Peyer's patch (tissue), 4 donors: ENCODE results near the gene TBL1XR1. TPM values are rescaled to one million over a fixed set of nuclear protein-coding genes. Genes with fewer than 3 reads are reported as not detected.

Source experiments
- DNase-seq, 3 donors: peaks; one replicate each; pipeline ENCODE4 v3.0.0-alpha.2; 2017 to 2019
- H3K27ac ChIP-seq, 4 donors: fragments of 200-600 bp; sonication (generic); one replicate each; pipeline ENCODE4 v1.5.1; 2016 to 2019
- H3K27me3 ChIP-seq, 2 donors: fragments of 200-600 bp; sonication (generic); one replicate each; pipeline ENCODE4 v1.5.1; 2019
- H3K36me3 ChIP-seq, 3 donors: fragments of 200-600 bp; sonication (generic); one replicate each; pipeline ENCODE4 v1.5.1; 2016 to 2019
- H3K4me1 ChIP-seq, 4 donors: fragments of 200-600 bp; sonication (generic); one replicate each; pipeline ENCODE4 v1.5.1; 2016 to 2019
- H3K4me3 ChIP-seq, 4 donors: fragments of 200-600 bp; sonication (generic); 1 replicate in 3 of 4; 2 replicates in 1 of 4; pipeline ENCODE4 v1.5.1; 2016 to 2019; ENCODE audit warnings: mild to moderate bottlenecking in 1 of 4
- H3K9me3 ChIP-seq, 4 donors: fragments of 200-600 bp; sonication (generic); one replicate each; pipeline ENCODE4 v1.5.1; 2016 to 2019; ENCODE audit warnings: mild to moderate bottlenecking in 1 of 4
- POLR2A ChIP-seq, 2 donors: fragments of 450-650 bp; IDR thresholded peaks; one replicate each; pipeline ENCODE4 v1.5.1; 2017; ENCODE audit warnings: antibody characterized with exemption in 2 of 2, mild to moderate bottlenecking in 2 of 2, moderate library complexity in 2 of 2
- total RNA-seq, 4 donors: library from RNA; depleted of rRNA; stranded (reverse); fragments of >200 nt; gene quantifications; one replicate each; pipeline ENCODE4 v1.1.0, GENCODE V29; 2016
- TF ChIP-seq, protein P1 (sequence below), 6 experiments: fragments of 450-650 bp in 4 of 6; fragments of 200-600 bp in 2 of 6; sonication (generic) in 1 of 6; IDR thresholded peaks; one replicate each; pipeline ENCODE4 v1.5.1; 2017 to 2019; ENCODE audit warnings: antibody characterized with exemption in 6 of 6, mild to moderate bottlenecking in 3 of 6, moderate library complexity in 1 of 6

Gene TBL1XR1
- total RNA-seq, 4 donors from 2014 or later, result 40.7 to 81.7 (median 69.4) TPM

DNA sequence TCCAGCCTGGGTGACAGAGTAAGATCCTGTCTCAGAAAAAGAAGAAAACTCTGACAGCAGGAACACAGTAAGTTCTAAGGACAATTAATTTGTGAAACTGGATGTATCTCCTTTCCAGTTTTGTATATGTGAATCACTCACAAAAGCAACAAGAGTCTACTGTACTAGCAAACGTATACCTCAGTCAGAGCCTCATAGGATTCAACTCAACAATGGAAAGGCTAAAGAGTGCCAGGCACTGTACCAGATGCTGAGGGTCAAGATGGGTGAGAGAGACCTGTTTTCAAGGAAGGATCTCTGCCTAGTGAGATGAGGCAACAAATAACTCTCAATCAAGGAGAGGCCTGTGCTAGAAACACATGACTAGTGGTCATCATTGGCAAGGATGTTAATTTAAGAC lies 14.9 kb downstream of the TBL1XR1 start:
- H3K36me3 ChIP-seq, result no peaks in the 10 kb centered on the region
- H3K9me3 ChIP-seq, result no peaks in the 10 kb centered on the region
- peaks cover 0 to 28% (median 6%) of the 10 kb centered on the region in 4 donors for H3K4me1 ChIP-seq
- no peak overlapping the region for H3K4me3 ChIP-seq
- TF ChIP-seq, protein P1, sequence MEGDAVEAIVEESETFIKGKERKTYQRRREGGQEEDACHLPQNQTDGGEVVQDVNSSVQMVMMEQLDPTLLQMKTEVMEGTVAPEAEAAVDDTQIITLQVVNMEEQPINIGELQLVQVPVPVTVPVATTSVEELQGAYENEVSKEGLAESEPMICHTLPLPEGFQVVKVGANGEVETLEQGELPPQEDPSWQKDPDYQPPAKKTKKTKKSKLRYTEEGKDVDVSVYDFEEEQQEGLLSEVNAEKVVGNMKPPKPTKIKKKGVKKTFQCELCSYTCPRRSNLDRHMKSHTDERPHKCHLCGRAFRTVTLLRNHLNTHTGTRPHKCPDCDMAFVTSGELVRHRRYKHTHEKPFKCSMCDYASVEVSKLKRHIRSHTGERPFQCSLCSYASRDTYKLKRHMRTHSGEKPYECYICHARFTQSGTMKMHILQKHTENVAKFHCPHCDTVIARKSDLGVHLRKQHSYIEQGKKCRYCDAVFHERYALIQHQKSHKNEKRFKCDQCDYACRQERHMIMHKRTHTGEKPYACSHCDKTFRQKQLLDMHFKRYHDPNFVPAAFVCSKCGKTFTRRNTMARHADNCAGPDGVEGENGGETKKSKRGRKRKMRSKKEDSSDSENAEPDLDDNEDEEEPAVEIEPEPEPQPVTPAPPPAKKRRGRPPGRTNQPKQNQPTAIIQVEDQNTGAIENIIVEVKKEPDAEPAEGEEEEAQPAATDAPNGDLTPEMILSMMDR (IDR thresholded peaks at IDR 0.05), result no peak
- TF ChIP-seq POLR2A (IDR thresholded peaks at IDR 0.05), result no peak
- H3K27me3 ChIP-seq, result no peaks in the 10 kb centered on the region
- H3K27ac ChIP-seq, result no peak overlapping the region
- DNase-seq, result no peak

DNA sequence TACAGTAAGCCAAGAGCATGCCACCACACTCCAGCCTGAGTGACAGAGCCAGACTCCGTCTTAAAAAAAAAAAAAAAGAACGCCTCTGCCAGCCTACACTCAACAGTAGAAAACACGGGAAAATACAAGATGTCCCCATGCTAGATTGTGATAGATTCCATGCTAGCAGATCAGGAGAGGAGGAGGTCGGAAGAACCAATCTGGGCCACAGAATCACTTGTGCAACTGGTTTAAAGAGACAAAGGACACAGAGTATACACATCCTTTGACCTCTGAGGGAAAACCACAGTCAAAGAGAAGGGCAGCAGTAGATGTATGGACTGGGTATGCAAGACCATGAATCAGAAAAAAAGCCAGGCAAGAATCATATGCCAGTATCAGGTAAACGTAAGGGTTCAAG lies 15.9 kb downstream of the TBL1XR1 start:
- peaks cover 0 to 32% (median 6%) of the 10 kb centered on the region in 4 donors for H3K4me1 ChIP-seq

DNA sequence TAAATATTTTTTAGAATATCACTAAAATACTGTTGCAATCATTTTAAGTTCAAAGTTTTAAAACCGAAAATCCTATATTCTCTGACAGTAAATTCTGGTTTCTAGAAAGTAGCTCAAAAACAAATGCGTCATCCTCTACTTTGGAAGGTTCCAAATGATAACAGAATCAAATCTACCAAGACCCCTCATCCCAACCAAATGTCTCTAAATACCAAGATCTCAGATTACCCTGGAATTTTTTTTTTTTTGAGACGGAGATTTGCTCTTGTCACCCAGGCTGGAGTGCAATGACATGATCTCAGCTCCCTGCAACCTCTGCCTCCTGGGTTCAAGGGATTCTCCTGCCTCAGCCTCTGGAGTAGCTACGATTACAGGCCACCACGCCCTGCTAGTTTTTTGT lies 16.8 kb downstream of the TBL1XR1 start:
- no peak overlapping the region for H3K27ac ChIP-seq
- no peaks in the 10 kb centered on the region for H3K27me3 ChIP-seq
- no peak for DNase-seq
- no peak overlapping the region for H3K4me3 ChIP-seq
- TF ChIP-seq, protein P1 (IDR thresholded peaks at IDR 0.05), result no peak
- TF ChIP-seq POLR2A (IDR thresholded peaks at IDR 0.05), result no peak
- no peaks in the 10 kb centered on the region for H3K9me3 ChIP-seq
- H3K4me1 ChIP-seq, result peaks cover 0 to 23% (median 6%) of the 10 kb centered on the region in 4 donors
- H3K36me3 ChIP-seq, result no peaks in the 10 kb centered on the region

More for the DNA sequence above, 15.9 kb downstream of the TBL1XR1 start:
- no peak overlapping the region for H3K4me3 ChIP-seq
- TF ChIP-seq, protein P1 (IDR thresholded peaks at IDR 0.05), result no peak
- no peak for TF ChIP-seq POLR2A (IDR thresholded peaks at IDR 0.05)
- no peaks in the 10 kb centered on the region for H3K36me3 ChIP-seq
- H3K27ac ChIP-seq, result no peak overlapping the region
- DNase-seq, result no peak
- H3K9me3 ChIP-seq, result no peaks in the 10 kb centered on the region
- no peaks in the 10 kb centered on the region for H3K27me3 ChIP-seq

DNA sequence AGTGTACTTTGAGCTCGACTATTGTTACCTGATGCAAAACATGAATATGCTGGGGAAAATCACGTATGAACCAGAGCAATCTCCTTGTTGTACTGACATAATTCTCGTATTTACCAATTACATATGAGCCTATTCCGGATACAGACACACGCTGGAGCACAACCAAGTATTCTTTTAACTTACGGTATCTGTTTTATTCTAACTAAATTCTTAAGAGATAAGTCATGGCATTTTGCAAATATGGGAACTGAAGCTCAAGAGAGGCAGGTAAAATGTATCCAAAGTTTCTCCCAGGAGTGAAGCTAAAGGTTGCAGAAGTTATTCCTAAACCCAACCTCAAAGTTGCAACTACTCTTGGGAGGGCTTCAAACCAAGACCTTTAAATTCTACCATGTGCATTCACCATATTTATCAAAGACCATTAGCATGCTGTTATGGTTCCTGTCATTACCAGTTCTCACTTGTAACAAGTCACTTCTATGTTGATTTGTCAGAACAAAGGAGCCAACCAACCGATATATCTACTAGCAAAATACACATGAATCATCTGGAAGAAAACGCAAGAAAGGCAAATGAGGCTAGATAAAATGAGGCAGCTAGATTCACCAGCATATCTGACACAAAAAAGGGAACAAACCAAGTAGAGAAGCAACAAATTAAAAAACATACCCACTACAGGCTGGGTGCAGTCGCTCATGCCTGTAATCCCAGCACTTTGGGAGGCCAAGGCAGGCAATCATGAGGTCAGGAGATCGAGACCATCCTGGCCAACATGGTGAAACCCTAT lies 17.8 kb downstream of the TBL1XR1 start:
- TF ChIP-seq, protein P1 (IDR thresholded peaks at IDR 0.05), result no peak
- TF ChIP-seq POLR2A (IDR thresholded peaks at IDR 0.05), result no peak
- no peaks in the 10 kb centered on the region for H3K27me3 ChIP-seq
- DNase-seq, result no peak
- H3K27ac ChIP-seq, result peak overlapping the region in 1 of 4 donors; percentile 15
- H3K4me3 ChIP-seq, result no peak overlapping the region
- H3K4me1 ChIP-seq, result peaks cover 0 to 20% (median 2%) of the 10 kb centered on the region in 4 donors
- no peaks in the 10 kb centered on the region for H3K36me3 ChIP-seq
- no peaks in the 10 kb centered on the region for H3K9me3 ChIP-seq

DNA sequence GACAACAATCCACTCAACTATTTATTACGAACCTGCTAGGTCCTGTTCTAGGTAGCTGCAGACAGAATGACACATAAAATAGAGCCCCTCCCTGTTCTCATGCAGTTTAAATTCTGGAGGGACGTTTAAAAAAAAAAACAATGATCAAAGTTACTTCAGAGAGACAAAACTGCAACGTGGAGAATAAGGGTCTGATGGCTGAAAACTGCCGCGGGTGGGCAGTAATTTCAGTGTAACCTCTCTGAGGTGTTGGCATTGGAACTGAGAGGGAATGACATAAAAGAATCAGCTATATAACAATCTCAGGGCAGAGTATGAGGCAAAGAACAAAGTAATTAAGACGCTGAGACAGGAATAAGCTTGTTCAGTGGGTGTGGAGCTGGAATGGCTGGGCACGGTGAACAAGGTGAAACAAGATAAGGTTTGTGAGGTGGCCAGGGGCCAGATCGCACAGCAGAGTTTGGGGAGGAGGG lies 19.5 kb downstream of the TBL1XR1 start:
- peaks cover 0 to 21% (median 2%) of the 10 kb centered on the region in 4 donors for H3K4me1 ChIP-seq
- H3K27me3 ChIP-seq, result no peaks in the 10 kb centered on the region
- H3K36me3 ChIP-seq, result no peaks in the 10 kb centered on the region
- H3K9me3 ChIP-seq, result no peaks in the 10 kb centered on the region
- H3K27ac ChIP-seq, result peak overlapping the region in 3 of 4 donors; percentile 28 to 65 (median 55)
- TF ChIP-seq POLR2A (IDR thresholded peaks at IDR 0.05), result peak in 1 of 2 donors; percentile 8
- TF ChIP-seq, protein P1 (IDR thresholded peaks at IDR 0.05), result no peak
- H3K4me3 ChIP-seq, result peak overlapping the region in 2 of 4 donors; percentile 12 to 17
- peak in 2 of 3 donors; percentile 69 to 75 for DNase-seq
